OCI-LY7 (cell line): ENCODE measurements around the gene CRADD. TPM values are rescaled to one million over a fixed set of nuclear protein-coding genes. Genes with fewer than 3 reads are reported as not detected.

Experiments used
- BruUV-seq: library from RNA; stranded (reverse); fragments of 400-500 nt; replicated peaks from 2 replicates; lab custom pipeline; 2021; lab: Mats Ljungman, UMichigan
- CTCF ChIA-PET: fragments of 300-600 bp; sonication (Branson Sonifier 250); formaldehyde crosslinking; loops from one replicate; lab custom pipeline; 2022; ENCODE audit warnings: antibody characterized with exemption; ENCODE audit not compliant: unreplicated experiment; lab: Charles Lee
- POLR2A ChIA-PET: fragments of 300-600 bp; sonication (Branson Sonifier 250); formaldehyde crosslinking; loops from one replicate; lab custom pipeline; 2022; ENCODE audit warnings: antibody characterized with exemption; lab: Charles Lee
- DNase-seq: peaks from one replicate; pipeline ENCODE4 v3.0.0-alpha.2; 2015; ENCODE audit warnings: low spot score
- H2AFZ ChIP-seq: fragments of 200-600 bp; sonication (generic), shearing (Covaris generic); 2 replicates; pipeline ENCODE4 v1.6.1; 2014; ENCODE audit warnings: mild to moderate bottlenecking, antibody characterized with exemption, low read length, moderate library complexity
- H3K27ac ChIP-seq: fragments of 200-600 bp; sonication (generic); 2 replicates; pipeline ENCODE4 v1.5.1; 2014; ENCODE audit warnings: mixed run types, low read depth, mild to moderate bottlenecking, moderate library complexity, low read length, inconsistent platforms; ENCODE audit not compliant: poor library complexity, severe bottlenecking
- H3K36me3 ChIP-seq: fragments of 200-600 bp; sonication (generic); 2 replicates; pipeline ENCODE4 v1.6.1; 2014; ENCODE audit warnings: mild to moderate bottlenecking, antibody characterized with exemption, low read length, moderate library complexity, mixed read lengths; ENCODE audit not compliant: insufficient read depth
- H3K4me1 ChIP-seq: fragments of 200-600 bp; sonication (generic); 2 replicates; pipeline ENCODE4 v1.5.1; 2014; ENCODE audit warnings: mild to moderate bottlenecking, low read length; ENCODE audit not compliant: insufficient read depth, poor library complexity, severe bottlenecking
- H3K4me2 ChIP-seq: fragments of 200-600 bp; sonication (generic); 2 replicates; pipeline ENCODE4 v1.6.1; 2014; ENCODE audit warnings: mild to moderate bottlenecking, low read length
- H3K4me3 ChIP-seq: fragments of 200-600 bp; sonication (generic); 2 replicates; pipeline ENCODE4 v1.5.1; 2014; ENCODE audit warnings: mild to moderate bottlenecking, low read depth, low read length; ENCODE audit not compliant: poor library complexity, severe bottlenecking
- H3K79me2 ChIP-seq: fragments of 200-600 bp; sonication (generic); 2 replicates; pipeline ENCODE4 v1.6.1; 2016; ENCODE audit warnings: low read depth, mild to moderate bottlenecking, low read length, moderate library complexity, mixed read lengths; ENCODE audit not compliant: insufficient read depth
- H3K9me2 ChIP-seq: fragments of 200-600 bp; sonication (generic); 2 replicates; pipeline ENCODE4 v1.6.1; 2016; ENCODE audit warnings: mild to moderate bottlenecking, low read length, mixed read lengths; ENCODE audit not compliant: insufficient read depth
- H3K9me3 ChIP-seq: fragments of 200-600 bp; sonication (generic); 2 replicates; pipeline ENCODE4 v1.6.1; 2014; ENCODE audit warnings: mild to moderate bottlenecking, mixed run types, low read length, mixed read lengths
- H4K20me1 ChIP-seq: fragments of 200-600 bp; sonication (generic); 2 replicates; pipeline ENCODE4 v1.6.1; 2014; ENCODE audit warnings: mild to moderate bottlenecking, antibody characterized with exemption, low read length, moderate library complexity, mixed read lengths; ENCODE audit not compliant: insufficient read depth
- CTCF ChIP-seq: fragments of 200-600 bp; sonication (generic); conservative IDR thresholded peaks from 2 replicates; pipeline ENCODE4 v1.5.1; 2014; ENCODE audit warnings: mild to moderate bottlenecking, antibody characterized with exemption, low read length, moderate library complexity, mixed read lengths
- EZH2phosphoT487 ChIP-seq: fragments of 200-600 bp; sonication (generic); IDR thresholded peaks from 2 replicates; pipeline ENCODE4 v1.6.1; 2018; ENCODE audit warnings: low read depth, borderline replicate concordance, mild to moderate bottlenecking, mixed run types, antibody characterized with exemption, low read length, moderate library complexity, mixed read lengths
- intact Hi-C: fragments of 100-400 bp; cut with micrococcal nuclease; formaldehyde crosslinking; loops from one replicate; pipeline ENCODE4 v1.10.0; 2022; ENCODE audit not compliant: unreplicated experiment
- total RNA-seq, 2 experiments: library from RNA; depleted of rRNA in 1 of 2; stranded (reverse); fragments of >200 nt in 1 of 2; shearing (Covaris generic) in 1 of 2; gene quantifications; 2 replicates each; pipeline ENCODE4 v1.2.3, GENCODE V29; 2014 to 2022

The CRADD gene
- total RNA-seq, 2 experiments from 2014 or later = 10.5 to 16.8 TPM

DNA sequence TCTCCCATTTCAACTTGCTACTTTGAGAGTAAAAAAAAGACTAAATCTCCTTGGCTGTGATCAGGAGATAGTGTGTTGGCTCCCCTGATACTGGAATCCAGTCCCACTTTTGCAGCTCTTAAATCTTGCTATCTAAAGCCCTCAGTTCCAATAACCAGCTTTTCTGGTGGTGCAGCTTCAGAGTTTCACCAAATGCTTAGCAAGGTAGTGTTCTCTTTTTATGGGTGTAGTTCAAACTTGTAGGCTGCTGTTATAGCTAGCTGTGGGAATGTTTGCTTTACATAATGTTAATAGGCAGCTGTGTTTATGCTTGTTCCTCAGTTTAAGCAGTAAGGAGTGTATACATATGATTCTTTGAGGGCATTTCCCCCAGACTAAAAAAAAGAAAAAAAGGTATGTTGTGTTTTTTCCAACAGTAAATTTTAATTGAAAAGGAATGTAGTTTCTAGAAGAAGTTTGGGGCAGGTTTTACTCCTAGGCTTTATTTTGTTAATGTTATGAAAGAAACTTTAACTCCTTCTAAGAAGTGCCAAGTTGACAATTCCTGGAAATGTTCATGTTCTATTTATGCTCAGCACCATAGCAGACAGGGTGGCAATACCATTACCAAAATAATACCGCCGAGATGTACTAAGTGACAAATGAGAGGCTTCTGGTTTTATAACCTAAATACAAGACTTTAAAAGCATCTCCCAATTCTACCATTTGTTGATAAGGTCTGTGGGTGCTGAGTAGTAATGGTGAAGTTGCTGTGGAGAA, 12.1 kb downstream of the CRADD start:
- H2AFZ ChIP-seq = no peak overlapping the region
- H3K9me2 ChIP-seq = peaks cover 4% of the 10 kb centered on the region; the same call in 1 of the 2 replicates
- CTCF ChIA-PET = no interaction called here
- no peaks in the 10 kb centered on the region for H3K79me2 ChIP-seq
- no peak overlapping the region for H3K4me2 ChIP-seq
- no peaks in the 10 kb centered on the region for H4K20me1 ChIP-seq
- intact Hi-C loops = no loop called here
- H3K4me3 ChIP-seq = no peak overlapping the region
- BruUV-seq = no TSS peak
- no peak for DNase-seq
- TF ChIP-seq EZH2phosphoT487 (no peak), CTCF (no peak)
- H3K27ac ChIP-seq = no peak overlapping the region
- POLR2A ChIA-PET = interaction anchor here (1.3 kb wide), 1 partner anchor 12 kb away, joined by 3 read pairs; the partner anchor contains the start of gene CRADD
- H3K9me3 ChIP-seq = no peaks in the 10 kb centered on the region
- H3K4me1 ChIP-seq = no peaks in the 10 kb centered on the region
- no peaks in the 10 kb centered on the region for H3K36me3 ChIP-seq

- no TSS peak for BruUV-seq
- Histone ChIP-seq H3K4me1 (no peaks in the 10 kb centered on the region), H3K9me3 (no peaks in the 10 kb centered on the region), H3K4me2 (no peak overlapping the region), H3K36me3 (no peaks in the 10 kb centered on the region), H3K4me3 (no peak overlapping the region), H4K20me1 (no peaks in the 10 kb centered on the region), H2AFZ (no peak overlapping the region), H3K27ac (no peak overlapping the region), H3K9me2 (peaks cover 4% of the 10 kb centered on the region; the same call in 1 of the 2 replicates), H3K79me2 (no peaks in the 10 kb centered on the region)
- ChIA-PET CTCF (no interaction called here), POLR2A (no interaction called here)
- intact Hi-C loops = no loop called here
- TF ChIP-seq EZH2phosphoT487 (no peak), CTCF (no peak)
- no peak for DNase-seq
Measured at GRCh38 chr12:93696462-93696861, 19.3 kb downstream of the CRADD start.
